Breast epithelium (tissue), 3 donors: ENCODE measurements around the gene R3HDML.

Experiments used
- POLR2A ChIP-seq: fragments of 450-650 bp; IDR thresholded peaks from one replicate; pipeline ENCODE4 v1.6.1; 2016; ENCODE audit warnings: antibody characterized with exemption, mild to moderate bottlenecking, moderate library complexity
- POLR2AphosphoS5 ChIP-seq, 3 donors: sonication (generic); formaldehyde crosslinking; IDR thresholded peaks; one replicate each; pipeline ENCODE4 v1.6.1; 2017; ENCODE audit warnings: antibody characterized with exemption in 3 of 3
- TF ChIP-seq, protein P1 (sequence below), 3 donors: fragments of 450-650 bp; IDR thresholded peaks; one replicate each; pipeline ENCODE4 v1.5.1; 2016 to 2017; ENCODE audit warnings: antibody characterized with exemption in 3 of 3, mild to moderate bottlenecking in 3 of 3, moderate library complexity in 3 of 3

DNA sequence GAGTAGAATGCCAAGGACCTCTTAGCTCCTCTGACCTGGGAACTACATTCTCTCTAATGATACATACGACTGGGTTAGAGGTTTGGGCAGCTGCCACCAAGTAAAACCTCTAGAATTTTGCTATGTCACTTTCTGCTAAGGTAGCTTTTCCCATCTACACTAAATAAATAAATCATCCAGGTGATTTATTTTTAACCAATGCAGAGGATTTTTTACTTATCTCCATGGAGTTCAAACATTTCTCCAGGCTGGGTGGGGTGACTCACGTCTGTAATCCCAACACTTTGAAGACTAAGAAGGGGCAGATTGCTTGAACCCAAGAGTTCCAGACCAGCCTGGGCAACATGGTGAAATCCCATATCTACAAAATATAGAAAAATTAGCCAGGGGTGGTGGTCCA, 45.8 kb downstream of the R3HDML start:
- TF ChIP-seq POLR2A (no peak), POLR2AphosphoS5 (IDR thresholded peaks at IDR 0.05) (no peak)
- TF ChIP-seq, protein P1, sequence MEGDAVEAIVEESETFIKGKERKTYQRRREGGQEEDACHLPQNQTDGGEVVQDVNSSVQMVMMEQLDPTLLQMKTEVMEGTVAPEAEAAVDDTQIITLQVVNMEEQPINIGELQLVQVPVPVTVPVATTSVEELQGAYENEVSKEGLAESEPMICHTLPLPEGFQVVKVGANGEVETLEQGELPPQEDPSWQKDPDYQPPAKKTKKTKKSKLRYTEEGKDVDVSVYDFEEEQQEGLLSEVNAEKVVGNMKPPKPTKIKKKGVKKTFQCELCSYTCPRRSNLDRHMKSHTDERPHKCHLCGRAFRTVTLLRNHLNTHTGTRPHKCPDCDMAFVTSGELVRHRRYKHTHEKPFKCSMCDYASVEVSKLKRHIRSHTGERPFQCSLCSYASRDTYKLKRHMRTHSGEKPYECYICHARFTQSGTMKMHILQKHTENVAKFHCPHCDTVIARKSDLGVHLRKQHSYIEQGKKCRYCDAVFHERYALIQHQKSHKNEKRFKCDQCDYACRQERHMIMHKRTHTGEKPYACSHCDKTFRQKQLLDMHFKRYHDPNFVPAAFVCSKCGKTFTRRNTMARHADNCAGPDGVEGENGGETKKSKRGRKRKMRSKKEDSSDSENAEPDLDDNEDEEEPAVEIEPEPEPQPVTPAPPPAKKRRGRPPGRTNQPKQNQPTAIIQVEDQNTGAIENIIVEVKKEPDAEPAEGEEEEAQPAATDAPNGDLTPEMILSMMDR (IDR thresholded peaks at IDR 0.05): no peak
